ENCODE results near the gene OLR1. TPM values are rescaled to one million over a fixed set of nuclear protein-coding genes. Genes with fewer than 3 reads are reported as not detected.

The OLR1 gene
- total RNA-seq, 2 donors from 2014 or later, result 1.2 to 2.1 TPM

- TF ChIP-seq CTCF (IDR thresholded peaks at IDR 0.05), result no peak
- no peak for TF ChIP-seq POLR2AphosphoS5 (IDR thresholded peaks at IDR 0.05)
- TF ChIP-seq POLR2A (IDR thresholded peaks at IDR 0.05), result no peak
- Histone ChIP-seq H3K27ac (no peak overlapping the region), H3K4me1 (replicated peaks) (no peaks in the 10 kb centered on the region), H3K36me3 (no peaks in the 10 kb centered on the region), H3K4me3 (no peak overlapping the region), H3K9me3 (no peaks in the 10 kb centered on the region), H3K27me3 (replicated peaks; ENCODE audit: insufficient read depth) (no peaks in the 10 kb centered on the region)
- no peak for DNase-seq (ENCODE audit: low spot score)
- intact Hi-C loops (cut with DNase I), result loop anchor here (10.0 kb wide), 2 partner anchors 98 to 388 kb away; partner anchors contain the start of gene CLEC9A
- WGBS, result 58% methylated on average over 6 of the region's 6 CpGs
These were observed 39.0 kb downstream of the OLR1 start for GRCh38 chr12:10132850-10133370.

- no peaks in the 10 kb centered on the region for H3K36me3 ChIP-seq
- intact Hi-C loops (cut with DNase I), result loop anchor here (10.0 kb wide), 2 partner anchors 96 to 386 kb away; partner anchors contain the start of gene CLEC9A
- DNase-seq (ENCODE audit: low spot score), result no peak
- no peak overlapping the region for H3K27ac ChIP-seq
- no peak for TF ChIP-seq POLR2AphosphoS5 (IDR thresholded peaks at IDR 0.05)
- TF ChIP-seq POLR2A (IDR thresholded peaks at IDR 0.05), result no peak
- no peak for TF ChIP-seq CTCF (IDR thresholded peaks at IDR 0.05)
- H3K9me3 ChIP-seq, result no peaks in the 10 kb centered on the region
- H3K4me3 ChIP-seq, result no peak overlapping the region
- no peaks in the 10 kb centered on the region for H3K27me3 ChIP-seq (replicated peaks; ENCODE audit: insufficient read depth)
- 68% methylated on average over 2 of the region's 2 CpGs for WGBS
- no peaks in the 10 kb centered on the region for H3K4me1 ChIP-seq (replicated peaks)
These were observed 40.7 kb downstream of the OLR1 start for GRCh38 chr12:10131111-10131690.

GRCh38 chr12:10130042-10130441, 41.9 kb downstream of the OLR1 start, which contains the start of gene CLEC7A:
Gene CLEC7A, minus strand, starts transcription at chr12:10130199. Its CDS starts 117 bp downstream, at chr12:10130082.
- no peaks in the 10 kb centered on the region for H3K27me3 ChIP-seq (replicated peaks; ENCODE audit: insufficient read depth)
- no peak for DNase-seq (ENCODE audit: low spot score)
- intact Hi-C loops (cut with DNase I), result loop anchor here (10.0 kb wide), 2 partner anchors 95 to 385 kb away; partner anchors contain the start of gene CLEC9A
- WGBS, result 42% methylated on average over 1 of the region's 1 CpG
- no peak within 1 kb of the TSS for H3K27ac ChIP-seq
- H3K36me3 ChIP-seq, result no peaks in the 10 kb centered on the region
- H3K9me3 ChIP-seq, result no peaks in the 10 kb centered on the region
- no peaks in the 10 kb centered on the region for H3K4me1 ChIP-seq (replicated peaks)
- no peak within 1 kb of the TSS for H3K4me3 ChIP-seq
- TF ChIP-seq CTCF (IDR thresholded peaks at IDR 0.05), result no peak
- no peak for TF ChIP-seq POLR2A (IDR thresholded peaks at IDR 0.05)
- TF ChIP-seq POLR2AphosphoS5 (IDR thresholded peaks at IDR 0.05), result no peak

GRCh38 chr12:10128687-10129086, 43.2 kb downstream of the OLR1 start:
- intact Hi-C loops (cut with DNase I), result no loop called here
- Histone ChIP-seq H3K27ac (no peak overlapping the region), H3K36me3 (no peaks in the 10 kb centered on the region), H3K4me3 (no peak overlapping the region), H3K4me1 (replicated peaks) (no peaks in the 10 kb centered on the region), H3K9me3 (no peaks in the 10 kb centered on the region), H3K27me3 (replicated peaks; ENCODE audit: insufficient read depth) (no peaks in the 10 kb centered on the region)
- no peak for DNase-seq (ENCODE audit: low spot score)
- TF ChIP-seq POLR2AphosphoS5 (IDR thresholded peaks at IDR 0.05) (no peak), CTCF (IDR thresholded peaks at IDR 0.05) (no peak), POLR2A (IDR thresholded peaks at IDR 0.05) (no peak)
- WGBS, result 78% methylated on average over 5 of the region's 5 CpGs

GRCh38 chr12:10126413-10126812, 45.5 kb downstream of the OLR1 start:
- no peaks in the 10 kb centered on the region for H3K9me3 ChIP-seq
- H3K4me3 ChIP-seq, result no peak overlapping the region
- no peaks in the 10 kb centered on the region for H3K36me3 ChIP-seq
- no peak for DNase-seq (ENCODE audit: low spot score)
- H3K27ac ChIP-seq, result no peak overlapping the region
- no peak for TF ChIP-seq POLR2AphosphoS5 (IDR thresholded peaks at IDR 0.05)
- no peaks in the 10 kb centered on the region for H3K4me1 ChIP-seq (replicated peaks)
- WGBS, result 78% methylated on average over 1 of the region's 1 CpG
- intact Hi-C loops (cut with DNase I), result no loop called here
- no peaks in the 10 kb centered on the region for H3K27me3 ChIP-seq (replicated peaks; ENCODE audit: insufficient read depth)

Data from prostate gland (tissue), 2 donors.